ENCODE results near the gene HYKK.

- TF ChIP-seq CTCF (IDR thresholded peaks at IDR 0.05) = no peak
- no peak for TF ChIP-seq POLR2A (IDR thresholded peaks at IDR 0.05)
- no peak for TF ChIP-seq POLR2AphosphoS5 (IDR thresholded peaks at IDR 0.05)
These were observed 4.7 kb upstream of the HYKK start for GRCh38 chr15:78502641-78503040.

Measured in prostate gland (tissue), 2 donors.